Activated CD8-positive, alpha-beta memory T cell treated with anti-CD3 and anti-CD28 coated beads for 48 hours (primary cell): ENCODE measurements around the gene CENPN.

Source experiments
- DNase-seq, 3 experiments: peaks; one replicate each; pipeline ENCODE4 v3.0.0-alpha.2; 2020; ENCODE audit warnings: low read depth in 2 of 3, low spot score in 2 of 3

CENPN gene

GRCh38 chr16:81076566-81077075 lies 69.6 kb downstream of the CENPN start:
- DNase-seq, result peak; percentile 68 to 93 (median 91)

- peak; percentile 95 to 98 (median 96) for DNase-seq
Measured at GRCh38 chr16:81077076-81077940, 70.3 kb downstream of the CENPN start, which contains the start of gene C16orf46. Gene C16orf46, minus strand, starts transcription at chr16:81077238. Its CDS starts 13,283 bp downstream, at chr16:81063955.

- DNase-seq, result no peak
Measured at GRCh38 chr16:81080233-81080632, 73.2 kb downstream of the CENPN start.

GRCh38 chr16:81081014-81081413 lies 74.0 kb downstream of the CENPN start:
- no peak for DNase-seq
